Naive thymus-derived CD4-positive, alpha-beta T cell (primary cell): ENCODE measurements around the gene WWOX. TPM values are rescaled to one million over a fixed set of nuclear protein-coding genes. Genes with fewer than 3 reads are reported as not detected.
A peak's percentile ranks its signal among the peaks of the same experiment; 100 is the strongest.

ENCODE experiments used
- ATAC-seq: fragments of 150-1000 bp; cut with Tn5 transposase; 2 replicates; pipeline ENCODE4 v1.10.0; 2021; ENCODE audit warnings: mild to moderate bottlenecking, moderate library complexity
- CTCF ChIA-PET: fragments of 350-600 bp; sonication (Branson Sonifier 250); formaldehyde crosslinking; loops from one replicate; lab custom pipeline; 2021; ENCODE audit warnings: antibody characterized with exemption; lab: Charles Lee
- POLR2A ChIA-PET: fragments of 350-600 bp; sonication (Branson Sonifier 250); formaldehyde crosslinking; loops from one replicate; lab custom pipeline; 2021; ENCODE audit warnings: antibody characterized with exemption, inconsistent platforms; lab: Charles Lee
- DNase-seq, 9 donors: peaks; one replicate each; pipeline versions ENCODE4 v3.0.0 to v3.0.0-alpha.2; 2020 to 2022; ENCODE audit warnings: mixed read lengths in 1 of 9
- H3K27ac ChIP-seq: one replicate; pipeline ENCODE4 v1.7.0; 2013; ENCODE audit warnings: mild to moderate bottlenecking, low read depth, low read length, moderate library complexity
- H3K27me3 ChIP-seq, 2 donors: one replicate each; pipeline ENCODE4 v1.7.0; 2013; ENCODE audit warnings: low read length in 2 of 2, mild to moderate bottlenecking in 2 of 2, moderate library complexity in 2 of 2; ENCODE audit not compliant: control insufficient read depth in 2 of 2, insufficient read depth in 2 of 2
- H3K36me3 ChIP-seq, 3 experiments: 1 replicate in 2 of 3; 2 replicates in 1 of 3; pipeline ENCODE4 v1.7.0; 2013; ENCODE audit warnings: low read length in 3 of 3, mild to moderate bottlenecking in 3 of 3, moderate library complexity in 1 of 3; ENCODE audit not compliant: insufficient read depth in 3 of 3, control insufficient read depth in 2 of 3
- H3K4me1 ChIP-seq, 2 donors: one replicate each; pipeline ENCODE4 v1.7.0; 2013; ENCODE audit warnings: low read length in 2 of 2, mild to moderate bottlenecking in 2 of 2, moderate library complexity in 1 of 2; ENCODE audit not compliant: control insufficient read depth in 2 of 2, insufficient read depth in 2 of 2
- H3K4me3 ChIP-seq: 2 replicates; pipeline ENCODE4 v1.7.0; 2013; ENCODE audit warnings: mild to moderate bottlenecking, low read length
- H3K9me3 ChIP-seq, 3 experiments: 1 replicate in 2 of 3; 2 replicates in 1 of 3; pipeline ENCODE4 v1.7.0; 2013; ENCODE audit warnings: low read length in 3 of 3; ENCODE audit not compliant: control insufficient read depth in 2 of 3
- H3K27ac Mint-ChIP-seq, 9 donors: one replicate each; pipeline ENCODE4 v1.8.0; 2020 to 2022; ENCODE audit warnings: mixed read lengths in 9 of 9, mild to moderate bottlenecking in 8 of 9, moderate library complexity in 5 of 9, inconsistent platforms in 2 of 9
- H3K27me3 Mint-ChIP-seq, 5 donors: one replicate each; pipeline ENCODE4 v1.8.0; 2021 to 2022; ENCODE audit warnings: mixed read lengths in 5 of 5, mild to moderate bottlenecking in 1 of 5
- H3K36me3 Mint-ChIP-seq, 5 donors: one replicate each; pipeline ENCODE4 v1.8.0; 2020 to 2022; ENCODE audit warnings: mixed read lengths in 5 of 5, mild to moderate bottlenecking in 3 of 5, inconsistent platforms in 1 of 5
- H3K4me1 Mint-ChIP-seq, 7 donors: one replicate each; pipeline ENCODE4 v1.8.0; 2020 to 2022; ENCODE audit warnings: mixed read lengths in 7 of 7, mild to moderate bottlenecking in 3 of 7, inconsistent platforms in 1 of 7
- H3K4me3 Mint-ChIP-seq, 10 donors: one replicate each; pipeline ENCODE4 v1.8.0; 2020 to 2022; ENCODE audit warnings: mild to moderate bottlenecking in 10 of 10, mixed read lengths in 10 of 10, moderate library complexity in 6 of 10, inconsistent platforms in 2 of 10
- H3K9me3 Mint-ChIP-seq, 11 donors: one replicate each; pipeline ENCODE4 v1.8.0; 2020 to 2022; ENCODE audit warnings: mixed read lengths in 11 of 11, mild to moderate bottlenecking in 4 of 11, inconsistent platforms in 1 of 11, moderate library complexity in 1 of 11
- intact Hi-C, 2 donors: fragments of 100-400 bp; cut with micrococcal nuclease; formaldehyde crosslinking; loops; one replicate each; pipeline ENCODE4 v1.15.1; 2023
- polyA plus RNA-seq, 2 donors: library from polyadenylated mRNA; unstranded; fragments of 300-500 nt; fragmentation: Illumina TruSeq; gene quantifications; one replicate each; pipeline ENCODE4 v1.2.3, GENCODE V29; 2021
- total RNA-seq, 6 experiments: library from RNA in 5 of 6; stranded (reverse) in 5 of 6; gene quantifications; 1 replicate in 5 of 6; 2 replicates in 1 of 6; pipeline ENCODE4 v1.2.3 and lab custom pipeline; 2021 to 2026

WWOX gene
- total and polyA plus RNA-seq, 7 experiments from 2014 or later, result 13.8 to 31.1 (median 20.8) TPM

DNA sequence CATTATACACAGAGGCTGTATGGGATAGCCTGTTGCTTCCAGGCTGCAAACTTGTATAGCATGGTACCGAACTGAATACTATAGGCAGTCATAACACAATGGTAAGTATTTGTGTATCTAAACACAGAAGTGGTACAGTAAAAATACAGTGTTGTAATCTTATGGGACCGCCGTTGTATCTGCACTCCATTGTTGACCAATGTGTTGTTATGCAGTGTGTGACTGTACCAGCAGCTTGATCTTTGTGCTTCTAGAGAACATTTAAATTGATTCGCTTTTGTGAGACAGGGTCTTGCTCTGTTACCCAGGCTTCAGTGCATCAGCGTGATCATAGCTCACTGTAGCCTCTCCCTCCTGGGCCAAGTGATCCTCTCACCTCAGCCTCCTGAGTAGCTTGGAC lies 31.5 kb downstream of the WWOX start:
- Histone ChIP-seq H3K36me3 (peaks cover 0 to 7% (median 0%) of the 10 kb centered on the region in 3 experiments), H3K4me3 (no peak overlapping the region), H3K9me3 (no peaks in the 10 kb centered on the region), H3K27ac (no peak overlapping the region), H3K4me1 (peaks cover 0 to 6% of the 10 kb centered on the region in 2 donors), H3K27me3 (no peaks in the 10 kb centered on the region)
- DNase-seq (no peak), ATAC-seq (no peak)
- intact Hi-C loops, result no loop called here
- H3K27me3 Mint-ChIP-seq, result no peaks in the 10 kb centered on the region
- H3K4me3 Mint-ChIP-seq, result no peak overlapping the region
- CTCF ChIA-PET, result no interaction called here
- H3K36me3 Mint-ChIP-seq, result peaks cover 6 to 44% (median 25%) of the 10 kb centered on the region in 5 donors
- H3K9me3 Mint-ChIP-seq, result peaks cover 0 to 1% (median 0%) of the 10 kb centered on the region in 11 donors
- POLR2A ChIA-PET, result no interaction called here
- H3K27ac Mint-ChIP-seq, result no peak overlapping the region
- H3K4me1 Mint-ChIP-seq, result peaks cover 7 to 14% (median 13%) of the 10 kb centered on the region in 7 donors

DNA sequence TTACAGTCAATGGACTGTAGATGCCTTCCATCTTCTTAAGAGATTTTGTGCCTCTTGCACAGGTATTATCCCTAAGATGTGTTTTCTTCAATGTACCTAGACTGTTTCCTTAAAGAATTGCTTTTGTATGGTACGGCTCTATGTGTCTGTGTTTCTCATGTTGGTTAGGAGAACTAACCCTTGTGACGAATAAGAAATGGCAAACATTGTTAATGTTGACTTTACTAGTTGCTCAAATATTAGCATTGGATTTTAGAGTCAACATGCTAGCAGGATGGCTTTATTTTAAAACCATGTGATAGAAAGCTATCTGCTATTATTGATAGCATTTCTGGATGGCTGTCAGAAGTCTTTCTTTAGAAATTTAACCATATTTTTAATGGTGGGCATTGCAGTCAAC lies 34.5 kb downstream of the WWOX start:
- ChIA-PET CTCF (no interaction called here), POLR2A (no interaction called here)
- Mint-ChIP-seq H3K36me3 (peaks cover 6 to 35% (median 25%) of the 10 kb centered on the region in 5 donors), H3K4me3 (no peak overlapping the region), H3K27ac (no peak overlapping the region), H3K4me1 (peaks cover 5 to 14% (median 13%) of the 10 kb centered on the region in 7 donors), H3K9me3 (peaks cover 0 to 1% (median 0%) of the 10 kb centered on the region in 11 donors), H3K27me3 (no peaks in the 10 kb centered on the region)
- intact Hi-C loops, result no loop called here
- no peak overlapping the region for H3K4me3 ChIP-seq
- H3K4me1 ChIP-seq, result peaks cover 0 to 6% of the 10 kb centered on the region in 2 donors
- peaks cover 0 to 7% (median 0%) of the 10 kb centered on the region in 3 experiments for H3K36me3 ChIP-seq
- ATAC-seq, result no peak
- no peak for DNase-seq
- no peaks in the 10 kb centered on the region for H3K27me3 ChIP-seq
- no peaks in the 10 kb centered on the region for H3K9me3 ChIP-seq
- no peak overlapping the region for H3K27ac ChIP-seq

DNA sequence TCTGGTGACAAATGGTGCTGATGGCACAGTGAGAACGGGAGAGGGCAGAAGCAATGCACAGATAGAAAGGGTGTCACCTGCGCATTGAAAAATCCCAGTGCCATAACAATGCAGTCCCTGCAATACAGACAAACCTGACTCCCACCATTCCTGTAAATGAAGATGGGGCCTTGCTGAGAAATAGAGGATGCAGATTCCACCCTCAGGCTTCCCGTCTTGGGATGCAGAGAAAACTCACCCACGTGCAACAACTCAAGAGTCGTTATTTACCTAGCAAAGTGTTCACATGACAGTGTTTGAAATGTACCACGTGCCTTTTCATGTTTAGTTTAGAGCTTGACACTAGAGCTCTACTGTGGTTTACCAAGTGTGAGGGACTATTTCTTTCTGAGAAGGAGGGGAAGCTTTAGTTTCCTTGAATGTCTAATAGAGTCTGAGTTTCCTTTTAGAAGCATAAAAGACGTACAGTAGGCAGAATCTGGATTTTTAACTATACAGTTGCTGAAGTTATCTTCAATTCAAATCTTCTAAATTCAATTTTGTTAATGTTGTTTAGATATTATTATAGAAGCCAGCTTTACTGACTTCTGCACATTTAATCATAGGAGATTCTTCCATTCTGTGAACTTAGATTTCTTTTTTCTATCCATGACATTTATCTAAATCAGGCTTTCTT lies 35.6 kb downstream of the WWOX start:
- Mint-ChIP-seq H3K27me3 (no peaks in the 10 kb centered on the region), H3K27ac (no peak overlapping the region), H3K36me3 (peaks cover 5 to 24% (median 20%) of the 10 kb centered on the region in 5 donors), H3K4me1 (peaks cover 5 to 14% (median 13%) of the 10 kb centered on the region in 7 donors), H3K9me3 (no peaks in the 10 kb centered on the region), H3K4me3 (peak overlapping the region in 1 of 10 donors; percentile 20)
- Histone ChIP-seq H3K9me3 (no peaks in the 10 kb centered on the region), H3K4me3 (no peak overlapping the region), H3K27me3 (no peaks in the 10 kb centered on the region), H3K27ac (no peak overlapping the region), H3K36me3 (peaks cover 0 to 7% (median 0%) of the 10 kb centered on the region in 3 experiments), H3K4me1 (peaks cover 0 to 6% of the 10 kb centered on the region in 2 donors)
- POLR2A ChIA-PET, result no interaction called here
- DNase-seq, result no peak
- intact Hi-C loops, result no loop called here
- CTCF ChIA-PET, result no interaction called here
- ATAC-seq, result no peak

DNA sequence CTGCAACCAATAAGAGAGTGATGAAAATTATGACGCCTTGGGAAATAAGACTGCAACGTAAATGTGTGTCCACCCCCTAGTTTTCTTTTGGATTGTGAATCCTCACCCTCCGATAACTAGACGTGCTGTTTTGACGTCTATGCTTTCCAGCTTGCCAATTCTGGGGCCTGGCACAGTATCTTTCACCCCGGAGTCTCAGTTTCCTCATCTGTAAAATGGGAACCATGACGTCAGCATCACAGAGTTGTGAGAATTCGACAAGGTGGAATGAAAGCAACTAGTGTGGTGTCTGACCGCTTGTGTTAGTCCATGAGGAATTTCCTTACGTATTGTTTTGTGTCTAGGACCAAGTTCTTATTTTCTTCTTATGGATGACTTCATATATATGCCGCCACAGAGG lies 37.7 kb downstream of the WWOX start:
- Mint-ChIP-seq H3K27ac (no peak overlapping the region), H3K4me1 (peaks cover 5 to 14% (median 13%) of the 10 kb centered on the region in 7 donors), H3K27me3 (no peaks in the 10 kb centered on the region), H3K36me3 (peaks cover 3 to 16% (median 11%) of the 10 kb centered on the region in 5 donors), H3K9me3 (peaks cover 0 to 2% (median 0%) of the 10 kb centered on the region in 11 donors), H3K4me3 (no peak overlapping the region)
- ChIA-PET POLR2A (no interaction called here), CTCF (interaction anchor here (1.2 kb wide), 1 partner anchor 15 kb away, joined by 4 read pairs; no protein-coding TSS in a partner anchor)
- H3K4me1 ChIP-seq, result peaks cover 0 to 6% of the 10 kb centered on the region in 2 donors
- intact Hi-C loops, result no loop called here
- no peaks in the 10 kb centered on the region for H3K36me3 ChIP-seq
- H3K27ac ChIP-seq, result no peak overlapping the region
- H3K4me3 ChIP-seq, result no peak overlapping the region
- no peak for DNase-seq
- H3K9me3 ChIP-seq, result no peaks in the 10 kb centered on the region
- no peaks in the 10 kb centered on the region for H3K27me3 ChIP-seq
- no peak for ATAC-seq

DNA sequence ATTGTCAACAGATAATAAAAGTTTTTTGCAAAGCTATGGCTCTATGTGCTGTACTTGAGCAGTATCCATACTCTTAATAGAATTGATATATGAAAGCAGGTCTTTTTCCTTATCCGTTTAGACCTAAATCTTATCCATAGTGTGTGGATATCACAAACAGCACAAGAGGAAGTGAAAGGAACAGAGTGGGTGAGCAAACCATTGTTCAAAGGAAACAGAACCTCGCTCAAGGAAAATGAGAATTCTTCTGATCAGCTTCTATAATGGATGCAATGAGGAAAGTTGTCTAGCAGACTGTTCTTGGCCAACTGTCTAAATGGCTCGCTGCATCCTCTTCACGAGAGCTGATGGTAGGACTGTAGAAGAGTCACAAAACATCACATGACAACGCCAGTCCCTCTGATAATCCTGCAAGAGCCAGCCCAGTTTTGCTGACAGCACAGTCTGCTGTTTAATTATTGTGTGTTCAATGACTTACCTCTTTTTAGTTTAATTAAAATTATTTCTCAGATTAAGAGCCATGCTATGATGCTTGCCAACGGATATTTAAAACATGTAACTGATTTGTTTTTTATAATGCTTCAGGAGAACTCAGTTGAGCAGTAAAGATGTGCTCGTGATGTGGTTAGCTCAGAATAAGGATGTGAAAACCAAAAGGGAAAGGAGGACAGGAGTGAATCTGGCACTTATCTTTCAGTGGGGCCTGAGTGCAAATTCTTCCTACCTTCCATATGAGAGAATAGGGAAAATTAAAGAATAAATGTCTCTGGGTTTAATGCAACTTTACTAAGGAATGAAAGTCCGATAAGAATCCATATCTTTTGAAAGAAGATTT lies 38.5 kb downstream of the WWOX start:
- ATAC-seq, result no peak
- H3K4me1 Mint-ChIP-seq, result peaks cover 5 to 14% (median 13%) of the 10 kb centered on the region in 7 donors
- no peaks in the 10 kb centered on the region for H3K9me3 ChIP-seq
- H3K4me3 ChIP-seq, result no peak overlapping the region
- no peak for DNase-seq
- H3K27me3 Mint-ChIP-seq, result no peaks in the 10 kb centered on the region
- no peak overlapping the region for H3K27ac ChIP-seq
- CTCF ChIA-PET, result no interaction called here
- H3K4me1 ChIP-seq, result peaks cover 0 to 6% of the 10 kb centered on the region in 2 donors
- intact Hi-C loops, result no loop called here
- H3K27ac Mint-ChIP-seq, result no peak overlapping the region
- no peaks in the 10 kb centered on the region for H3K36me3 ChIP-seq
- H3K27me3 ChIP-seq, result no peaks in the 10 kb centered on the region
- no peak overlapping the region for H3K4me3 Mint-ChIP-seq
- peaks cover 0 to 2% (median 0%) of the 10 kb centered on the region in 11 donors for H3K9me3 Mint-ChIP-seq
- H3K36me3 Mint-ChIP-seq, result peaks cover 0 to 9% (median 5%) of the 10 kb centered on the region in 5 donors
- POLR2A ChIA-PET, result no interaction called here

DNA sequence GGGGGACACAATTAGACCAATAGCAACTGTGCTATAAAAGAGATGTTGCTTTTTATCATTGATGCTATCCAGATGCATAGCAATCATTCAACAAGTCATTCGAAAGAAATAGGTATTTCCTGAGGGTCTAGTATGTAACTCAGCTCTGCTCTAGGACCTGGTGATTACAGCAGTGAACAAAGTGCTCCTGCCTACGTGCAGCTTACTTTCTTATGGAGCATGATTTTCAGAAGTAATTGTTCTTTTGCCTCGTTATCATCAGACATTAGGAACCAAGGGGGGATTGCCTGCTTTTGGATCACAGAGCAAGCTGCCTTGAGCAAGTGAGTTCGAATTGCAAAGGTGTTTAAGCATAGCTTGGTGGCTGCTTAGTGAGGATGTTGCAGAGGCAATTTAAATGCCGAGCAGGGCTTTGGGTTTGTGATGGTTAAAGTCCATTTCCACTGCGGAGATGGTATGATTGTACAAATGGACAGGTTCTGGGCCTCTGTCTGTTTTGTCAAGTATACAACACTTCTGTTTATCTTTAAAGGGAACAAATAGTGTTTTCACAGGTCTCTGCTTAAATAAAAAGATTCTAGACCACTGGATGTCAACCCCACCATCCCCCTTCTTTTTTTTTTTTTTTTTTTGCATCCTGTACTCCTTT lies 41.5 kb downstream of the WWOX start:
- CTCF ChIA-PET, result no interaction called here

More for the DNA sequence above, 41.5 kb downstream of the WWOX start:
- H3K36me3 Mint-ChIP-seq, result peaks cover 0 to 13% (median 3%) of the 10 kb centered on the region in 5 donors
- Histone ChIP-seq H3K27ac (no peak overlapping the region), H3K27me3 (no peaks in the 10 kb centered on the region), H3K4me3 (no peak overlapping the region), H3K36me3 (no peaks in the 10 kb centered on the region), H3K9me3 (no peaks in the 10 kb centered on the region), H3K4me1 (no peaks in the 10 kb centered on the region)
- H3K9me3 Mint-ChIP-seq, result peaks cover 0 to 2% (median 0%) of the 10 kb centered on the region in 11 donors
- H3K27ac Mint-ChIP-seq, result no peak overlapping the region
- ATAC-seq, result no peak
- intact Hi-C loops, result no loop called here
- H3K4me3 Mint-ChIP-seq, result no peak overlapping the region
- H3K27me3 Mint-ChIP-seq, result no peaks in the 10 kb centered on the region
- POLR2A ChIA-PET, result no interaction called here
- DNase-seq, result no peak
- H3K4me1 Mint-ChIP-seq, result peaks cover 0 to 1% (median 0%) of the 10 kb centered on the region in 7 donors
